Limb (tissue), 2 donors: Measurements from ENCODE around the gene EPOP.
A peak's percentile ranks its signal among the peaks of the same experiment; 100 is the strongest.

Source experiments
- DNase-seq, 2 donors: peaks; one replicate each; pipeline ENCODE4 v3.0.0-alpha.2; 2016; ENCODE audit errors: extremely low spot score in 2 of 2

Gene EPOP

GRCh38 chr17:38674749-38675615 is at the start of gene EPOP:
Gene EPOP, minus strand, starts transcription at chr17:38674957. Its CDS starts 462 bp downstream, at chr17:38674495.
- DNase-seq = peak; percentile 67 to 92

- no peak for DNase-seq
Observed at GRCh38 chr17:38721802-38722201, 47.0 kb upstream of the EPOP start.

- no peak for DNase-seq
Observed at GRCh38 chr17:38720941-38721340, 46.2 kb upstream of the EPOP start.

- DNase-seq = no peak
Observed at GRCh38 chr17:38719943-38720641, 45.3 kb upstream of the EPOP start.

GRCh38 chr17:38719289-38719942 is 44.7 kb upstream of the EPOP start:
- DNase-seq = no peak

- DNase-seq = no peak
Observed at GRCh38 chr17:38717139-38717745, 42.5 kb upstream of the EPOP start.

GRCh38 chr17:38716368-38717005 is 41.7 kb upstream of the EPOP start:
- DNase-seq = no peak

GRCh38 chr17:38715216-38715943 is 40.6 kb upstream of the EPOP start:
- no peak for DNase-seq

GRCh38 chr17:38713456-38714075 is 38.8 kb upstream of the EPOP start:
- DNase-seq = no peak

GRCh38 chr17:38712593-38712992 is 37.8 kb upstream of the EPOP start:
- no peak for DNase-seq

GRCh38 chr17:38711792-38712571 is 37.2 kb upstream of the EPOP start:
- no peak for DNase-seq

- no peak for DNase-seq
Observed at GRCh38 chr17:38710985-38711384, 36.2 kb upstream of the EPOP start.

- DNase-seq = no peak
Observed at GRCh38 chr17:38710604-38710962, 35.8 kb upstream of the EPOP start.

GRCh38 chr17:38709864-38710603 is 35.3 kb upstream of the EPOP start:
- DNase-seq = peak; percentile 43 to 56

- no peak for DNase-seq
Observed at GRCh38 chr17:38709104-38709820, 34.5 kb upstream of the EPOP start.

GRCh38 chr17:38707678-38708351 is 33.1 kb upstream of the EPOP start:
- DNase-seq = no peak

GRCh38 chr17:38706505-38707216 is 31.9 kb upstream of the EPOP start:
- DNase-seq = no peak
